Testis (tissue), 3 donors: Measurements from ENCODE around the gene VSTM2B. TPM values are rescaled to one million over a fixed set of nuclear protein-coding genes. Genes with fewer than 3 reads are reported as not detected.

Experiments used
- DNase-seq: peaks from one replicate; pipeline ENCODE4 v3.0.0-alpha.2; 2019
- H3K27ac ChIP-seq, 2 donors: fragments of 200-600 bp; sonication (generic); one replicate each; pipeline ENCODE4 v1.5.1; 2019
- H3K27me3 ChIP-seq: fragments of 200-600 bp; sonication (generic); one replicate; pipeline ENCODE4 v1.5.1; 2019
- H3K36me3 ChIP-seq: fragments of 200-600 bp; sonication (generic); one replicate; pipeline ENCODE4 v1.5.1; 2017; ENCODE audit warnings: low read depth; ENCODE audit errors: missing control alignments
- H3K4me1 ChIP-seq: fragments of 200-600 bp; sonication (generic); one replicate; pipeline ENCODE4 v1.5.1; 2019
- H3K4me3 ChIP-seq, 2 donors: fragments of 200-600 bp; sonication (generic); one replicate each; pipeline ENCODE4 v1.5.1; 2017 to 2019
- H3K9me3 ChIP-seq: fragments of 200-600 bp; sonication (generic); one replicate; pipeline ENCODE4 v1.5.1; 2017
- CTCF ChIP-seq, 3 experiments: fragments of 450-650 bp in 2 of 3; fragments of 200-600 bp in 1 of 3; sonication (generic) in 1 of 3; IDR thresholded peaks; one replicate each; pipeline ENCODE4 v1.5.1; 2016 to 2019; ENCODE audit warnings: antibody characterized with exemption in 3 of 3, mild to moderate bottlenecking in 2 of 3, moderate library complexity in 1 of 3
- POLR2A ChIP-seq: fragments of 450-650 bp; IDR thresholded peaks from one replicate; pipeline ENCODE4 v1.6.1; 2017; ENCODE audit warnings: antibody characterized with exemption, mild to moderate bottlenecking, moderate library complexity
- WGBS, 2 donors: methylation state at CpG; one replicate each; pipeline ENCODE4 v1.1.5; 2018; 5-methylcytosine and 5-hydroxymethylcytosine counted together
- intact Hi-C: fragments of 100-400 bp; cut with DNase I; formaldehyde crosslinking; loops from one replicate; pipeline ENCODE4 v1.15.1; 2023; ENCODE audit warnings: low total_unique reads
- polyA plus RNA-seq: library from polyadenylated mRNA; stranded (reverse); fragments of 350-450 nt; fragmentation: Illumina TruSeq; extraction: RNeasy Lipid Tissue Mini Kit (QIAGEN cat#74804); gene quantifications from one replicate; pipeline ENCODE4 v1.2.3, GENCODE V29; 2014; ENCODE audit warnings: low read depth, low replicate concordance; ENCODE audit not compliant: insufficient read depth
- total RNA-seq, 2 donors: library from RNA; depleted of rRNA; stranded (reverse); fragments of >200 nt; gene quantifications; one replicate each; pipeline ENCODE4 v1.2.3, GENCODE V29; 2016

VSTM2B gene
- total and polyA plus RNA-seq, 3 donors from 2014 or later, result 0.50 to 0.62 TPM; not detected in 1

- Histone ChIP-seq H3K36me3 (no peaks in the 10 kb centered on the region), H3K4me3 (no peak overlapping the region), H3K27ac (no peak overlapping the region), H3K9me3 (no peaks in the 10 kb centered on the region), H3K4me1 (no peaks in the 10 kb centered on the region), H3K27me3 (no peaks in the 10 kb centered on the region)
- no peak for DNase-seq
- intact Hi-C loops, result no loop called here
- WGBS, 2 donors, result 30 to 35% methylated on average over 9 of the region's 9 CpGs
- no peak for TF ChIP-seq POLR2A
- no peak for TF ChIP-seq CTCF (IDR thresholded peaks at IDR 0.05)
These were observed 71.2 kb downstream of the VSTM2B start for GRCh38 chr19:29596885-29597525.

- no peaks in the 10 kb centered on the region for H3K4me1 ChIP-seq
- no peaks in the 10 kb centered on the region for H3K9me3 ChIP-seq
- H3K27ac ChIP-seq, result no peak overlapping the region
- H3K4me3 ChIP-seq, result no peak overlapping the region
- no peak for DNase-seq
- intact Hi-C loops, result no loop called here
- TF ChIP-seq POLR2A (no peak), CTCF (IDR thresholded peaks at IDR 0.05) (no peak)
- 73 to 81% methylated on average over 7 of the region's 7 CpGs for WGBS, 2 donors
- H3K27me3 ChIP-seq, result no peaks in the 10 kb centered on the region
- no peaks in the 10 kb centered on the region for H3K36me3 ChIP-seq
These were observed 72.2 kb downstream of the VSTM2B start for GRCh38 chr19:29598036-29598435.

- Histone ChIP-seq H3K4me3 (no peak overlapping the region), H3K27ac (no peak overlapping the region), H3K27me3 (no peaks in the 10 kb centered on the region), H3K36me3 (no peaks in the 10 kb centered on the region), H3K4me1 (no peaks in the 10 kb centered on the region), H3K9me3 (no peaks in the 10 kb centered on the region)
- intact Hi-C loops, result no loop called here
- no peak for DNase-seq
- TF ChIP-seq POLR2A (no peak), CTCF (IDR thresholded peaks at IDR 0.05) (no peak)
- WGBS, 2 donors, result 79 to 83% methylated on average over 3 of the region's 3 CpGs
These were observed 72.7 kb downstream of the VSTM2B start for GRCh38 chr19:29598496-29598895.

- DNase-seq, result no peak
- TF ChIP-seq POLR2A (no peak), CTCF (IDR thresholded peaks at IDR 0.05) (no peak)
- Histone ChIP-seq H3K4me1 (peaks cover 5% of the 10 kb centered on the region), H3K27ac (no peak overlapping the region), H3K27me3 (no peaks in the 10 kb centered on the region), H3K36me3 (no peaks in the 10 kb centered on the region), H3K9me3 (no peaks in the 10 kb centered on the region), H3K4me3 (no peak overlapping the region)
- intact Hi-C loops, result no loop called here
- WGBS, 2 donors, result 59 to 64% methylated on average over 5 of the region's 5 CpGs
These were observed 77.5 kb downstream of the VSTM2B start for GRCh38 chr19:29603308-29603707.
